Keratinocyte (primary cell): Measurements from ENCODE around the gene LARGE1. TPM values are rescaled to one million over a fixed set of nuclear protein-coding genes. Genes with fewer than 3 reads are reported as not detected.

Experiments used
- DNase-seq: peaks from one replicate; pipeline ENCODE4 v3.0.0-alpha.2; 2011; ENCODE audit warnings: low read depth, missing footprints, low spot score
- FAIRE-seq: peaks from 2 replicates; lab custom pipeline; 2011; peaks lifted over from hg19 to GRCh38; lab: Jason Lieb, UNC
- H2AFZ ChIP-seq: 2 replicates; pipeline ENCODE4 v1.6.0; 2012; ENCODE audit warnings: low read length, control low read depth, inconsistent platforms; ENCODE audit not compliant: control insufficient read depth
- H3K27ac ChIP-seq: 2 replicates; pipeline ENCODE4 v1.5.1; 2011; ENCODE audit warnings: low read length; ENCODE audit not compliant: control insufficient read depth, insufficient read depth
- H3K27me3 ChIP-seq: 3 replicates; pipeline ENCODE4 v1.6.0; 2011; ENCODE audit warnings: low read length; ENCODE audit not compliant: control insufficient read depth, insufficient read depth; ENCODE audit errors: extremely low read depth
- H3K36me3 ChIP-seq, 2 experiments: 2 replicates in 1 of 2; 3 replicates in 1 of 2; pipeline ENCODE4 v1.5.1; 2011; ENCODE audit warnings: low read length in 2 of 2, mild to moderate bottlenecking in 1 of 2; ENCODE audit not compliant: control insufficient read depth in 2 of 2, insufficient read depth in 2 of 2; ENCODE audit errors: extremely low read depth in 1 of 2
- H3K4me1 ChIP-seq: 3 replicates; pipeline ENCODE4 v1.5.1; 2011; ENCODE audit warnings: low read length; ENCODE audit not compliant: control insufficient read depth, insufficient read depth; ENCODE audit errors: extremely low read depth
- H3K4me2 ChIP-seq: 3 replicates; pipeline ENCODE4 v1.6.0; 2011; ENCODE audit warnings: low read depth, low read length; ENCODE audit not compliant: control insufficient read depth, insufficient read depth; ENCODE audit errors: extremely low read depth
- H3K4me3 ChIP-seq, 3 experiments: fragments of 200-600 bp in 1 of 3; sonication (generic) in 1 of 3; 2 replicates in 2 of 3; 3 replicates in 1 of 3; pipeline ENCODE4 v1.5.1; 2011 to 2016; ENCODE audit warnings: low read length in 3 of 3, mild to moderate bottlenecking in 3 of 3, control low read depth in 2 of 3, inconsistent platforms in 1 of 3, low read depth in 1 of 3, mixed read lengths in 1 of 3, mixed run types in 1 of 3, moderate library complexity in 1 of 3; ENCODE audit not compliant: control insufficient read depth in 2 of 3, insufficient read depth in 2 of 3; ENCODE audit errors: extremely low read depth in 1 of 3
- H3K79me2 ChIP-seq: 2 replicates; pipeline ENCODE4 v1.6.0; 2012; ENCODE audit warnings: low read length; ENCODE audit not compliant: control insufficient read depth, insufficient read depth
- H3K9ac ChIP-seq: 3 replicates; pipeline ENCODE4 v1.6.0; 2011; ENCODE audit warnings: low read length; ENCODE audit not compliant: control insufficient read depth, insufficient read depth; ENCODE audit errors: extremely low read depth
- H3K9me1 ChIP-seq: 3 replicates; pipeline ENCODE4 v1.6.0; 2011; ENCODE audit warnings: low read length; ENCODE audit not compliant: control insufficient read depth, insufficient read depth; ENCODE audit errors: extremely low read depth
- H3K9me3 ChIP-seq: 2 replicates; pipeline ENCODE4 v1.5.1; 2012; ENCODE audit warnings: low read depth, low read length; ENCODE audit not compliant: control insufficient read depth
- H4K20me1 ChIP-seq: 3 replicates; pipeline ENCODE4 v1.6.0; 2011; ENCODE audit warnings: low read length; ENCODE audit not compliant: control insufficient read depth, insufficient read depth; ENCODE audit errors: extremely low read depth
- CTCF ChIP-seq, 3 experiments: IDR thresholded peaks in 1 of 3; conservative IDR thresholded peaks in 1 of 3; optimal IDR thresholded peaks in 1 of 3; 2 replicates in 2 of 3; 3 replicates in 1 of 3; pipeline versions ENCODE3 to v1.5.1; 2011; ENCODE audit warnings: low read length in 3 of 3, mild to moderate bottlenecking in 3 of 3, moderate library complexity in 2 of 3, control low read depth in 1 of 3, inconsistent platforms in 1 of 3; ENCODE audit not compliant: insufficient read depth in 2 of 3; ENCODE audit errors: extremely low read depth in 1 of 3
- EZH2 ChIP-seq: IDR thresholded peaks from one replicate; pipeline ENCODE4 v1.6.1; 2012; ENCODE audit warnings: inconsistent platforms, mild to moderate bottlenecking, low read length, moderate library complexity
- dilution Hi-C: fragments of 300-500 bp; cut with MboI; formaldehyde crosslinking; loops from one replicate; pipeline ENCODE4 v1.7.0; 2020; ENCODE audit warnings: low sequenced_read_pairs; ENCODE audit not compliant: extremely low pct_ligation_motif_present
- polyA plus RNA-seq, 5 experiments: library from polyadenylated mRNA; depleted of rRNA in 3 of 5; stranded (reverse) in 3 of 5; stranded (forward) in 1 of 5; unstranded in 1 of 5; fragments of >200 nt; gene quantifications; 1 replicate in 1 of 5; 2 replicates in 3 of 5; 3 replicates in 1 of 5; pipeline versions ENCODE4 v1.2.1 to v1.2.3, GENCODE V29; 2011 to 2012; ENCODE audit warnings: missing spikeins in 2 of 5, low read depth in 1 of 5, low replicate concordance in 1 of 5

Gene LARGE1
- polyA plus RNA-seq, 1 donor (not counting 4 experiments of a cell fraction or from before 2014, with no cell fraction given): 4.5 TPM

- no peaks in the 10 kb centered on the region for H3K36me3 ChIP-seq
- no peak overlapping the region for H3K4me2 ChIP-seq
- H3K9me1 ChIP-seq: no peaks in the 10 kb centered on the region
- TF ChIP-seq EZH2 (no peak), CTCF (optimal IDR thresholded peaks at IDR 0.05 in 1 of 3, IDR thresholded peaks at IDR 0.05 in 1 of 3, conservative IDR thresholded peaks at IDR 0.05 in 1 of 3; ENCODE audit: extremely low read depth in 1 of 3, insufficient read depth in 2 of 3, low read length in 3 of 3) (no peak)
- no peaks in the 10 kb centered on the region for H3K27me3 ChIP-seq
- no peaks in the 10 kb centered on the region for H3K4me1 ChIP-seq
- H3K79me2 ChIP-seq: no peaks in the 10 kb centered on the region
- H3K4me3 ChIP-seq: no peak overlapping the region
- no peak overlapping the region for H3K9ac ChIP-seq
- FAIRE-seq: no peak
- no peak for DNase-seq
- H3K27ac ChIP-seq: no peak overlapping the region
- H2AFZ ChIP-seq: no peak overlapping the region
- H3K9me3 ChIP-seq: no peaks in the 10 kb centered on the region
- H4K20me1 ChIP-seq: no peaks in the 10 kb centered on the region
- dilution Hi-C loops: no loop called here
Measured at GRCh38 chr22:33542722-33543121, 377.6 kb downstream of the LARGE1 start.

- Histone ChIP-seq H3K4me2 (no peak overlapping the region), H3K9me3 (no peaks in the 10 kb centered on the region), H3K9ac (no peak overlapping the region), H3K9me1 (no peaks in the 10 kb centered on the region), H3K27me3 (no peaks in the 10 kb centered on the region), H3K4me3 (no peak overlapping the region), H3K36me3 (no peaks in the 10 kb centered on the region), H3K27ac (no peak overlapping the region), H4K20me1 (no peaks in the 10 kb centered on the region), H3K79me2 (no peaks in the 10 kb centered on the region), H3K4me1 (no peaks in the 10 kb centered on the region), H2AFZ (no peak overlapping the region)
- TF ChIP-seq EZH2: no peak
- TF ChIP-seq CTCF (optimal IDR thresholded peaks at IDR 0.05 in 1 of 3, IDR thresholded peaks at IDR 0.05 in 1 of 3, conservative IDR thresholded peaks at IDR 0.05 in 1 of 3; ENCODE audit: extremely low read depth in 1 of 3, insufficient read depth in 2 of 3, low read length in 3 of 3): no peak
- dilution Hi-C loops: no loop called here
- no peak for FAIRE-seq
- no peak for DNase-seq
Measured at GRCh38 chr22:33542153-33542552, 378.1 kb downstream of the LARGE1 start.
